Neutrophil (primary cell): ENCODE data around the gene RAPGEF1.

Source experiments
- H3K27ac ChIP-seq: fragments of 200-600 bp; sonication (generic); 2 replicates; pipeline ENCODE4 v1.5.1; 2016; ENCODE audit warnings: mild to moderate bottlenecking, moderate library complexity
- H3K27me3 ChIP-seq: fragments of 200-600 bp; sonication (generic); 2 replicates; pipeline ENCODE4 v1.6.0; 2016; ENCODE audit warnings: mild to moderate bottlenecking
- H3K36me3 ChIP-seq: fragments of 200-600 bp; sonication (generic); 2 replicates; pipeline ENCODE4 v1.5.1; 2017
- H3K4me1 ChIP-seq, 2 experiments: fragments of 200-600 bp in 1 of 2; sonication (generic) in 1 of 2; 1 replicate in 1 of 2; 2 replicates in 1 of 2; pipeline versions ENCODE4 v1.5.1 to v1.6.1; 2013 to 2016; ENCODE audit warnings: low read depth in 1 of 2, low read length in 1 of 2, mild to moderate bottlenecking in 1 of 2, moderate library complexity in 1 of 2; ENCODE audit not compliant: control insufficient read depth in 1 of 2, insufficient read depth in 1 of 2
- H3K4me3 ChIP-seq, 2 experiments: fragments of 200-600 bp in 1 of 2; sonication (generic) in 1 of 2; 1 replicate in 1 of 2; 2 replicates in 1 of 2; pipeline ENCODE4 v1.5.1; 2013 to 2016; ENCODE audit warnings: low read depth in 1 of 2, low read length in 1 of 2, mild to moderate bottlenecking in 1 of 2, moderate library complexity in 1 of 2
- H3K9me3 ChIP-seq: fragments of 200-600 bp; sonication (generic); 2 replicates; pipeline ENCODE4 v1.5.1; 2016
- CTCF ChIP-seq: fragments of 200-600 bp; sonication (generic); IDR thresholded peaks from 2 replicates; pipeline ENCODE4 v1.5.1; 2016; ENCODE audit warnings: antibody characterized with exemption

Gene RAPGEF1

GRCh38 chr9:131739959-131740648, at the start of gene RAPGEF1:
Gene RAPGEF1 (minus strand): TSS chr9:131740076. CDS start chr9:131739830, 246 bp downstream.
- peaks cover 33 to 46% of the 10 kb centered on the region in 2 experiments for H3K4me1 ChIP-seq
- H3K36me3 ChIP-seq = no peaks in the 10 kb centered on the region
- H3K4me3 ChIP-seq = peak within 1 kb of the TSS; percentile 77 to 84
- no peaks in the 10 kb centered on the region for H3K9me3 ChIP-seq
- peak; percentile 97 for TF ChIP-seq CTCF
- peak within 1 kb of the TSS; percentile 99 for H3K27ac ChIP-seq
- no peaks in the 10 kb centered on the region for H3K27me3 ChIP-seq

GRCh38 chr9:131788851-131789250, 49.0 kb upstream of the RAPGEF1 start:
- H3K27ac ChIP-seq = no peak overlapping the region
- H3K4me1 ChIP-seq = no peaks in the 10 kb centered on the region
- no peak overlapping the region for H3K4me3 ChIP-seq
- no peaks in the 10 kb centered on the region for H3K36me3 ChIP-seq
- H3K9me3 ChIP-seq = no peaks in the 10 kb centered on the region
- H3K27me3 ChIP-seq = peaks cover 36% of the 10 kb centered on the region
- TF ChIP-seq CTCF = no peak

- no peak for TF ChIP-seq CTCF
- no peaks in the 10 kb centered on the region for H3K36me3 ChIP-seq
- no peaks in the 10 kb centered on the region for H3K4me1 ChIP-seq
- H3K27me3 ChIP-seq = peaks cover 40% of the 10 kb centered on the region
- no peak overlapping the region for H3K4me3 ChIP-seq
- H3K27ac ChIP-seq = no peak overlapping the region
- no peaks in the 10 kb centered on the region for H3K9me3 ChIP-seq
Measured at GRCh38 chr9:131787838-131788237, 48.0 kb upstream of the RAPGEF1 start.

- no peak for TF ChIP-seq CTCF
- Histone ChIP-seq H3K4me3 (no peak overlapping the region), H3K27me3 (peaks cover 46% of the 10 kb centered on the region)
Measured at GRCh38 chr9:131784748-131785501, 45.0 kb upstream of the RAPGEF1 start.

GRCh38 chr9:131781069-131781468, 41.2 kb upstream of the RAPGEF1 start:
- no peak overlapping the region for H3K27ac ChIP-seq
- H3K4me3 ChIP-seq = no peak overlapping the region
- peaks cover 40% of the 10 kb centered on the region for H3K27me3 ChIP-seq
- H3K4me1 ChIP-seq = no peaks in the 10 kb centered on the region
- TF ChIP-seq CTCF = no peak
- H3K36me3 ChIP-seq = no peaks in the 10 kb centered on the region
- no peaks in the 10 kb centered on the region for H3K9me3 ChIP-seq

More at GRCh38 chr9:131784748-131785501, 45.0 kb upstream of the RAPGEF1 start:
- H3K9me3 ChIP-seq = no peaks in the 10 kb centered on the region
- no peak overlapping the region for H3K27ac ChIP-seq
- H3K4me1 ChIP-seq = no peaks in the 10 kb centered on the region
- H3K36me3 ChIP-seq = no peaks in the 10 kb centered on the region
